Measurements from ENCODE around the gene PRR11. TPM values are rescaled to one million over a fixed set of nuclear protein-coding genes. Genes with fewer than 3 reads are reported as not detected.

PRR11 gene
- total and polyA plus RNA-seq, 2 of the 8 experiments (the other 6 are each of a cell fraction or from before 2014, with no cell fraction given): 32.7 to 83.0 TPM

DNA sequence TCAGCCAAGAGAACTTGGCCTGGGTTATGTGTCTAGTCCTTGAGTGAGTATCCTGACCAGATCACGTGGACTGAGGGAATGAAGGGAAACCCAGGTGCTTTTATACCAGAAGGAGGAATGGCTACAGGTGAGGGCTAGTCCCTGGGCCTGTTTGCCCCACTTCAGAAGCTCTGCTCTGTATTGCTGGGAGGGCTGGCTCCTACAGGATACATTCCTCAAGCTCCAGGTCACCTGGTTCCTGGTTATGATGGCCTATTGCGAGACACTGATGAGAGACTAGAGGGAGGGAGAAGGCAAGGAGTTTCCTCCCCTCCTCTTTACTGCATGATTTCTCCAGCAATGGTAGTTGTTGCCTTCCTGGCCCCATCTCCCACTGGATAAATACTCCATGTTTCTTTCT lies 35.3 kb downstream of the PRR11 start:
- H3K9ac ChIP-seq (replicated peaks in 1 of 4; ENCODE audit: extremely low read depth in 1 of 4, low read depth in 3 of 4, low read length in 3 of 4): no peak overlapping the region
- no peak overlapping the region for H2BK5ac ChIP-seq (ENCODE audit: low read depth, low read length)
- FAIRE-seq (no peak), DNase-seq (ENCODE audit: low read depth in 1 of 2, low spot score in 2 of 2) (no peak)
- H4K5ac ChIP-seq (ENCODE audit: insufficient read length, low read depth, low read length): no peak overlapping the region
- no peaks in the 10 kb centered on the region for H3K23me2 ChIP-seq (ENCODE audit: low read depth, low read length)
- WGBS, 2 experiments (ENCODE audit: extremely low coverage in 1 of 2, insufficient coverage in 1 of 2, insufficient read length in 1 of 2, insufficient replicate concordance in 2 of 2, low coverage in 1 of 2, low lambda C conversion rate in 2 of 2, missing lambda C conversion rate in 1 of 2): 82% methylated on average over 2 of the region's 2 CpGs; no CpG with 5 or more reads in 1 of the 2 experiments
- peaks cover 20 to 59% (median 40%) of the 10 kb centered on the region in 4 experiments for H3K36me3 ChIP-seq (ENCODE audit: control insufficient read depth in 2 of 4, insufficient read depth in 4 of 4, low read length in 3 of 4)
- H3K4ac ChIP-seq (replicated peaks; ENCODE audit: insufficient read length, low read depth, low read length): no peak overlapping the region
- H2BK120ac ChIP-seq (replicated peaks; ENCODE audit: low read depth, low read length): no peak overlapping the region
- no peak overlapping the region for H2BK15ac ChIP-seq (ENCODE audit: low read length)
- no peak overlapping the region for H2AFZ ChIP-seq (ENCODE audit: low read length)
- no peak overlapping the region for H3K4me2 ChIP-seq (ENCODE audit: insufficient read depth in 1 of 2, low read depth in 2 of 2, low read length in 2 of 2)
- no peaks in the 10 kb centered on the region for H4K20me1 ChIP-seq (replicated peaks in 1 of 2; ENCODE audit: control insufficient read depth in 1 of 2, insufficient read depth in 2 of 2, low read length in 2 of 2)
- H3K56ac ChIP-seq (replicated peaks; ENCODE audit: insufficient read length, low read depth, low read length): no peak overlapping the region
- no peak overlapping the region for H2BK12ac ChIP-seq (ENCODE audit: low read depth, low read length)
- H2AK5ac ChIP-seq (ENCODE audit: low read depth, low read length): no peak overlapping the region
- H3K27me3 ChIP-seq (replicated peaks in 1 of 4; ENCODE audit: control insufficient read depth in 3 of 4, extremely low read depth in 1 of 4, insufficient read depth in 3 of 4, low read length in 3 of 4): no peaks in the 10 kb centered on the region
- POLR2A ChIA-PET (ENCODE audit: partially characterized antibody): interaction anchor here (1.2 kb wide), 1 partner anchor 21 kb away, joined by 3 read pairs; no protein-coding TSS in a partner anchor
- H3K14ac ChIP-seq (ENCODE audit: insufficient read length): no peak overlapping the region
- no peaks in the 10 kb centered on the region for H3K79me2 ChIP-seq (ENCODE audit: control insufficient read depth in 1 of 2, insufficient read depth in 2 of 2, low read length in 2 of 2)
- no peak overlapping the region for H3K27ac ChIP-seq (ENCODE audit: low read depth, low read length)
- CTCF ChIA-PET (ENCODE audit: partially characterized antibody): interaction anchor here (1.7 kb wide), 1 partner anchor 24 kb away, joined by 6 read pairs; no protein-coding TSS in a partner anchor
- H3K4me3 ChIP-seq (ENCODE audit: extremely low read depth in 1 of 4, insufficient read depth in 2 of 4, low read depth in 3 of 4, low read length in 4 of 4): no peak overlapping the region
- no peak overlapping the region for H4K8ac ChIP-seq (ENCODE audit: extremely low read depth, insufficient read depth, low read length)
- H3K23ac ChIP-seq (ENCODE audit: insufficient read length): no peak overlapping the region
- no peaks in the 10 kb centered on the region for H3K9me3 ChIP-seq (ENCODE audit: insufficient read depth in 2 of 2, low read depth in 1 of 2, low read length in 1 of 2)
- no peaks in the 10 kb centered on the region for H3K79me1 ChIP-seq (ENCODE audit: low read depth, low read length)
- no peak overlapping the region for H3K18ac ChIP-seq (ENCODE audit: extremely low read depth, low read length)
- no peaks in the 10 kb centered on the region for H3K4me1 ChIP-seq (replicated peaks in 1 of 4; ENCODE audit: control insufficient read depth in 3 of 4, insufficient read depth in 4 of 4, low read length in 3 of 4)
- H2BK20ac ChIP-seq (ENCODE audit: low read length): no peak overlapping the region
- H4K91ac ChIP-seq (replicated peaks; ENCODE audit: insufficient read length, low read length): no peak overlapping the region
- TF ChIP-seq CEBPB (IDR thresholded peaks at IDR 0.05; ENCODE audit: low read depth, low read length) (no peak), KDM5A (IDR thresholded peaks at IDR 0.05; ENCODE audit: low read length) (no peak), SRF (IDR thresholded peaks at IDR 0.05; ENCODE audit: low read depth, low read length) (no peak), RBBP5 (IDR thresholded peaks at IDR 0.05; ENCODE audit: borderline replicate concordance, low read depth, low read length) (no peak), GTF2F1 (IDR thresholded peaks at IDR 0.05; ENCODE audit: borderline replicate concordance, low read depth, low read length) (no peak), NANOG (IDR thresholded peaks at IDR 0.05; ENCODE audit: insufficient read depth, low read depth, low read length, poor library complexity, severe bottlenecking) (no peak), SAP30 (IDR thresholded peaks at IDR 0.05; ENCODE audit: insufficient read depth, insufficient replicate concordance, low read length) (no peak), NRF1 (IDR thresholded peaks at IDR 0.05; ENCODE audit: low read depth, low read length) (no peak), BCL11A (IDR thresholded peaks at IDR 0.05; ENCODE audit: low read depth in 2 of 2, low read length in 2 of 2) (no peak), RXRA (IDR thresholded peaks at IDR 0.05; ENCODE audit: insufficient read depth, low read depth, low read length) (no peak), PHF8 (conservative IDR thresholded peaks at IDR 0.05; ENCODE audit: low read depth, low read length) (no peak)
- TF ChIP-seq, protein P1, sequence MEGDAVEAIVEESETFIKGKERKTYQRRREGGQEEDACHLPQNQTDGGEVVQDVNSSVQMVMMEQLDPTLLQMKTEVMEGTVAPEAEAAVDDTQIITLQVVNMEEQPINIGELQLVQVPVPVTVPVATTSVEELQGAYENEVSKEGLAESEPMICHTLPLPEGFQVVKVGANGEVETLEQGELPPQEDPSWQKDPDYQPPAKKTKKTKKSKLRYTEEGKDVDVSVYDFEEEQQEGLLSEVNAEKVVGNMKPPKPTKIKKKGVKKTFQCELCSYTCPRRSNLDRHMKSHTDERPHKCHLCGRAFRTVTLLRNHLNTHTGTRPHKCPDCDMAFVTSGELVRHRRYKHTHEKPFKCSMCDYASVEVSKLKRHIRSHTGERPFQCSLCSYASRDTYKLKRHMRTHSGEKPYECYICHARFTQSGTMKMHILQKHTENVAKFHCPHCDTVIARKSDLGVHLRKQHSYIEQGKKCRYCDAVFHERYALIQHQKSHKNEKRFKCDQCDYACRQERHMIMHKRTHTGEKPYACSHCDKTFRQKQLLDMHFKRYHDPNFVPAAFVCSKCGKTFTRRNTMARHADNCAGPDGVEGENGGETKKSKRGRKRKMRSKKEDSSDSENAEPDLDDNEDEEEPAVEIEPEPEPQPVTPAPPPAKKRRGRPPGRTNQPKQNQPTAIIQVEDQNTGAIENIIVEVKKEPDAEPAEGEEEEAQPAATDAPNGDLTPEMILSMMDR (IDR thresholded peaks at IDR 0.05; ENCODE audit: control extremely low read depth in 1 of 3, insufficient read depth in 1 of 3, low read depth in 1 of 3, low read length in 3 of 3): no peak

Measured in H1 (cell line).